GM08714 (cell line): ENCODE measurements around the gene NOS1.

Source experiments
- H3K4me3 ChIP-seq: fragments of 200-500 bp; sonication (Bioruptor generic); 2 replicates; pipeline ENCODE4 v1.5.1; 2014; ENCODE audit warnings: mild to moderate bottlenecking, low read length, inconsistent platforms
- ZNF274 ChIP-seq: IDR thresholded peaks from 2 replicates; pipeline ENCODE4 v1.6.1; 2012; ENCODE audit warnings: mild to moderate bottlenecking, low read depth, low read length

NOS1 gene

GRCh38 chr12:117180758-117181467, 180.5 kb downstream of the NOS1 start:
- no peak overlapping the region for H3K4me3 ChIP-seq
- no peak for TF ChIP-seq ZNF274

GRCh38 chr12:117178745-117179144, 182.7 kb downstream of the NOS1 start:
- TF ChIP-seq ZNF274, result no peak
- H3K4me3 ChIP-seq, result no peak overlapping the region

- no peak for TF ChIP-seq ZNF274
- no peak overlapping the region for H3K4me3 ChIP-seq
Measured at GRCh38 chr12:117178301-117178700, 183.1 kb downstream of the NOS1 start.

GRCh38 chr12:117172168-117172567, 189.3 kb downstream of the NOS1 start:
- TF ChIP-seq ZNF274, result no peak
- H3K4me3 ChIP-seq, result no peak overlapping the region

- H3K4me3 ChIP-seq, result no peak overlapping the region
- TF ChIP-seq ZNF274, result no peak
Measured at GRCh38 chr12:117171499-117172162, 189.8 kb downstream of the NOS1 start.

- H3K4me3 ChIP-seq, result no peak overlapping the region
- TF ChIP-seq ZNF274, result no peak
Measured at GRCh38 chr12:117169548-117169947, 191.9 kb downstream of the NOS1 start.

- H3K4me3 ChIP-seq, result no peak overlapping the region
- no peak for TF ChIP-seq ZNF274
Measured at GRCh38 chr12:117168976-117169375, 192.4 kb downstream of the NOS1 start.

GRCh38 chr12:117167769-117168168, 193.7 kb downstream of the NOS1 start:
- H3K4me3 ChIP-seq, result no peak overlapping the region
- TF ChIP-seq ZNF274, result no peak

GRCh38 chr12:117166107-117166506, 195.3 kb downstream of the NOS1 start:
- H3K4me3 ChIP-seq, result no peak overlapping the region
- TF ChIP-seq ZNF274, result no peak

- no peak for TF ChIP-seq ZNF274
Measured at GRCh38 chr12:117165342-117165741, 196.1 kb downstream of the NOS1 start.

GRCh38 chr12:117162633-117163032, 198.8 kb downstream of the NOS1 start:
- no peak for TF ChIP-seq ZNF274
- no peak overlapping the region for H3K4me3 ChIP-seq

More at GRCh38 chr12:117165342-117165741, 196.1 kb downstream of the NOS1 start:
- no peak overlapping the region for H3K4me3 ChIP-seq

- no peak for TF ChIP-seq ZNF274
Measured at GRCh38 chr12:117162167-117162539, 199.3 kb downstream of the NOS1 start.

GRCh38 chr12:117161460-117162166, 199.8 kb downstream of the NOS1 start:
- H3K4me3 ChIP-seq, result no peak overlapping the region
- TF ChIP-seq ZNF274, result no peak

More at GRCh38 chr12:117162167-117162539, 199.3 kb downstream of the NOS1 start:
- no peak overlapping the region for H3K4me3 ChIP-seq

GRCh38 chr12:117159674-117160073, 201.8 kb downstream of the NOS1 start:
- no peak for TF ChIP-seq ZNF274
- no peak overlapping the region for H3K4me3 ChIP-seq
